NB4 (cell line): ENCODE data around the gene FMNL1.

ENCODE experiments used
- CTCF ChIP-seq: IDR thresholded peaks from one replicate; pipeline ENCODE4 v1.5.1; 2012; ENCODE audit warnings: low read depth, low read length
- POLR2A ChIP-seq: IDR thresholded peaks from 2 replicates; pipeline ENCODE4 v1.6.1; 2011; ENCODE audit warnings: mild to moderate bottlenecking; ENCODE audit not compliant: insufficient read length; ENCODE audit errors: extremely low read depth

- TF ChIP-seq CTCF, result no peak
- no peak for TF ChIP-seq POLR2A
Measured at GRCh38 chr17:45227101-45227925, 5.6 kb downstream of the FMNL1 start.
